ENCODE measurements around the gene GLUD1. TPM values are rescaled to one million over a fixed set of nuclear protein-coding genes. Genes with fewer than 3 reads are reported as not detected.
"Not testable (repeated sequence)": the region's sequence is repeated elsewhere in the genome, so short reads cannot be mapped to it uniquely, and the experiment has no call there.

GLUD1 gene
- total RNA-seq, 1 donor from 2014 or later: 69.5 TPM

GRCh38 chr10:87054373-87055295 lies 40.0 kb downstream of the GLUD1 start:
- Mint-ChIP-seq H3K4me1 (ENCODE audit: low read depth) (no peaks in the 10 kb centered on the region), H3K9me3 (ENCODE audit: low read depth) (no peaks in the 10 kb centered on the region), H3K27ac (no peak overlapping the region), H3K27me3 (no peaks in the 10 kb centered on the region), H3K4me3 (ENCODE audit: low read depth) (no peak overlapping the region), H3K36me3 (ENCODE audit: insufficient read depth) (peaks cover 22% of the 10 kb centered on the region)
- TF ChIP-seq CTCF (IDR thresholded peaks at IDR 0.05; ENCODE audit: unreplicated experiment): peak; percentile 13
- no peak for DNase-seq (ENCODE audit: low spot score, unreplicated experiment)

GRCh38 chr10:87053577-87054181 lies 41.0 kb downstream of the GLUD1 start:
- peaks cover 17% of the 10 kb centered on the region for H3K36me3 Mint-ChIP-seq (ENCODE audit: insufficient read depth)

GRCh38 chr10:87053111-87053510 lies 41.5 kb downstream of the GLUD1 start:
- no peak for DNase-seq (ENCODE audit: low spot score, unreplicated experiment)
- H3K4me3 Mint-ChIP-seq (ENCODE audit: low read depth): no peak overlapping the region
- peaks cover 14% of the 10 kb centered on the region for H3K36me3 Mint-ChIP-seq (ENCODE audit: insufficient read depth)
- H3K27me3 Mint-ChIP-seq: no peaks in the 10 kb centered on the region
- TF ChIP-seq CTCF (IDR thresholded peaks at IDR 0.05; ENCODE audit: unreplicated experiment): no peak
- H3K9me3 Mint-ChIP-seq (ENCODE audit: low read depth): no peaks in the 10 kb centered on the region
- H3K27ac Mint-ChIP-seq: no peak overlapping the region
- no peaks in the 10 kb centered on the region for H3K4me1 Mint-ChIP-seq (ENCODE audit: low read depth)

More at GRCh38 chr10:87053577-87054181, 41.0 kb downstream of the GLUD1 start:
- TF ChIP-seq CTCF (IDR thresholded peaks at IDR 0.05; ENCODE audit: unreplicated experiment): no peak
- no peak for DNase-seq (ENCODE audit: low spot score, unreplicated experiment)
- Mint-ChIP-seq H3K4me3 (ENCODE audit: low read depth) (no peak overlapping the region), H3K9me3 (ENCODE audit: low read depth) (no peaks in the 10 kb centered on the region), H3K4me1 (ENCODE audit: low read depth) (no peaks in the 10 kb centered on the region), H3K27ac (no peak overlapping the region), H3K27me3 (no peaks in the 10 kb centered on the region)

GRCh38 chr10:87045434-87045938 lies 49.2 kb downstream of the GLUD1 start:
- Mint-ChIP-seq H3K27me3 (no peaks in the 10 kb centered on the region), H3K4me3 (ENCODE audit: low read depth) (no peak overlapping the region), H3K9me3 (ENCODE audit: low read depth) (no peaks in the 10 kb centered on the region), H3K36me3 (ENCODE audit: insufficient read depth) (peaks cover 9% of the 10 kb centered on the region), H3K27ac (no peak overlapping the region), H3K4me1 (ENCODE audit: low read depth) (no peaks in the 10 kb centered on the region)
- DNase-seq (ENCODE audit: low spot score, unreplicated experiment): no peak
- no peak for TF ChIP-seq CTCF (IDR thresholded peaks at IDR 0.05; ENCODE audit: unreplicated experiment)

- H3K27ac Mint-ChIP-seq; H3K36me3 Mint-ChIP-seq (ENCODE audit: insufficient read depth); H3K4me3 Mint-ChIP-seq (ENCODE audit: low read depth); H3K27me3 Mint-ChIP-seq; H3K4me1 Mint-ChIP-seq (ENCODE audit: low read depth); H3K9me3 Mint-ChIP-seq (ENCODE audit: low read depth); DNase-seq (ENCODE audit: low spot score, unreplicated experiment): not testable (repeated sequence)
These were observed 51.1 kb downstream of the GLUD1 start for GRCh38 chr10:87043579-87043978.

Data from progenitor cell of endocrine pancreas (in vitro differentiated cells).